Gastroesophageal sphincter (tissue), 4 donors: ENCODE measurements around the gene RXYLT1. TPM values are rescaled to one million over a fixed set of nuclear protein-coding genes. Genes with fewer than 3 reads are reported as not detected.
A peak's percentile ranks its signal among the peaks of the same experiment; 100 is the strongest.
"Not testable (repeated sequence)": the region's sequence is repeated elsewhere in the genome, so short reads cannot be mapped to it uniquely, and the experiment has no call there.

Source experiments
- ATAC-seq: fragments of 150-250 bp; one replicate; pipeline ENCODE4 v1.9.1; 2016; ENCODE audit warnings: mild to moderate bottlenecking, moderate library complexity
- H3K27ac ChIP-seq, 4 donors: fragments of 200-600 bp; sonication (generic) in 3 of 4; 1 replicate in 3 of 4; 2 replicates in 1 of 4; pipeline ENCODE4 v1.5.1; 2016 to 2019
- H3K27me3 ChIP-seq: fragments of 200-600 bp; sonication (generic); one replicate; pipeline ENCODE4 v1.5.1; 2019
- H3K36me3 ChIP-seq, 2 donors: fragments of 200-600 bp; sonication (generic); one replicate each; pipeline ENCODE4 v1.5.1; 2019; ENCODE audit warnings: control low read depth in 1 of 2
- H3K4me1 ChIP-seq, 3 donors: fragments of 200-600 bp; sonication (generic); 1 replicate in 2 of 3; 2 replicates in 1 of 3; pipeline ENCODE4 v1.5.1; 2016 to 2019; ENCODE audit warnings: control low read depth in 2 of 3
- H3K4me3 ChIP-seq, 2 donors: fragments of 200-600 bp; sonication (generic); one replicate each; pipeline ENCODE4 v1.5.1; 2019; ENCODE audit warnings: mild to moderate bottlenecking in 1 of 2, moderate library complexity in 1 of 2
- H3K9me3 ChIP-seq, 3 donors: fragments of 200-600 bp; sonication (generic); one replicate each; pipeline ENCODE4 v1.5.1; 2017 to 2019; ENCODE audit warnings: control low read depth in 2 of 3
- EP300 ChIP-seq: sonication (generic); formaldehyde crosslinking; IDR thresholded peaks from one replicate; pipeline ENCODE4 v1.6.1; 2017; ENCODE audit warnings: antibody characterized with exemption, mild to moderate bottlenecking
- POLR2A ChIP-seq, 2 donors: fragments of 450-650 bp; IDR thresholded peaks; one replicate each; pipeline ENCODE4 v1.6.1; 2017; ENCODE audit warnings: antibody characterized with exemption in 2 of 2, mild to moderate bottlenecking in 2 of 2, moderate library complexity in 1 of 2
- POLR2AphosphoS5 ChIP-seq: sonication (generic); formaldehyde crosslinking; IDR thresholded peaks from one replicate; pipeline ENCODE4 v1.6.1; 2017; ENCODE audit warnings: antibody characterized with exemption
- WGBS, 2 donors: methylation state at CpG; one replicate each; pipeline ENCODE4 v1.1.5; 2018; ENCODE audit warnings: low coverage in 1 of 2; 5-methylcytosine and 5-hydroxymethylcytosine counted together
- total RNA-seq, 4 donors: library from RNA; depleted of rRNA; stranded (reverse); fragments of >200 nt; gene quantifications; one replicate each; pipeline ENCODE4 v1.1.0, GENCODE V29; 2016
- TF ChIP-seq, protein P1 (sequence below), 4 experiments: fragments of 200-600 bp in 2 of 4; fragments of 450-650 bp in 2 of 4; sonication (generic) in 1 of 4; IDR thresholded peaks; one replicate each; pipeline ENCODE4 v1.5.1; 2017 to 2019; ENCODE audit warnings: antibody characterized with exemption in 4 of 4, mild to moderate bottlenecking in 2 of 4, moderate library complexity in 2 of 4

The RXYLT1 gene, protein sequence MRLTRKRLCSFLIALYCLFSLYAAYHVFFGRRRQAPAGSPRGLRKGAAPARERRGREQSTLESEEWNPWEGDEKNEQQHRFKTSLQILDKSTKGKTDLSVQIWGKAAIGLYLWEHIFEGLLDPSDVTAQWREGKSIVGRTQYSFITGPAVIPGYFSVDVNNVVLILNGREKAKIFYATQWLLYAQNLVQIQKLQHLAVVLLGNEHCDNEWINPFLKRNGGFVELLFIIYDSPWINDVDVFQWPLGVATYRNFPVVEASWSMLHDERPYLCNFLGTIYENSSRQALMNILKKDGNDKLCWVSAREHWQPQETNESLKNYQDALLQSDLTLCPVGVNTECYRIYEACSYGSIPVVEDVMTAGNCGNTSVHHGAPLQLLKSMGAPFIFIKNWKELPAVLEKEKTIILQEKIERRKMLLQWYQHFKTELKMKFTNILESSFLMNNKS
- 10 to 100 TPM; 15.4 to 36.3 (median 20.4) TPM for total RNA-seq

DNA sequence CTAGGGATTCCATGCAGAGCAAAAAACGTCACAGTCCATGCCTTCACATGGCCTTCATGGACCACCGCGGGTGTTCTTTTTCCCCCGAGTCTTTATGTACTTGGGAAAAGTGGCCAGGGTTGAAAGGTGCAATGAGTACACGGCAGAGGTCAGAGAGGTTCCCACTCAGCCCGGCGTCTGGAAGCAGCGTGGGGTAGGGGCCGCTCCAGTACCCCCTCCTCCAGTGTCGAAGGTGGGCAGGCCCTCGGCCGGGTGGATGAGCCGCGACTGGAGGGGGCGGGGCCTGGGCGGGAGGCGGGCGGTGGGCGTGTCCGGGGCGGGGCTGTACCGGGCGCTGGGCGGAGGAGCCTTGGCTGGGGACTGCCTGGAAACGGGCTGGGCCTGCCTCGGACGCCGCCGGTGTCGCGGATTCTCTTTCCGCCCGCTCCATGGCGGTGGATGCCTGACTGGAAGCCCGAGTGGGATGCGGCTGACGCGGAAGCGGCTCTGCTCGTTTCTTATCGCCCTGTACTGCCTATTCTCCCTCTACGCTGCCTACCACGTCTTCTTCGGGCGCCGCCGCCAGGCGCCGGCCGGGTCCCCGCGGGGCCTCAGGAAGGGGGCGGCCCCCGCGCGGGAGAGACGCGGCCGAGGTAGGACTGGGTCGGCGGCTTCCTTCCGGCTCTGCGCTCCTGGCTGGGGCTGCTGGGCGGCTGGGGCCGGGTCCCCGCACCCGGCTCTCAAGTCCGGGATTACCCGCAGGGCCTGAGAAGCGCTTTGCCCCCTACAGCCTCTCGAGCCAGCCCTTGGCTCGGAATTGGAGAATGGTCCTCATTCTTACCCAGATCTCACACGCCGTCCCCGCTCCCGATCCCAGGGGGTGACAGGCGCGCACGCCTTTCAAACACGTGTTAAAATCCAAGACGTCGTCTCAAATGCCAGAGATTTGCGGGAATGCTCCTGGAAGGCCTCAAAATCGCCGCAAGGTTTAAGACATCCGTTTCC is at the start of gene RXYLT1:
RXYLT1 (plus strand) TSS at position 412 of the 984 bp plus-strand sequence; CDS start at position 464, 52 bp downstream.
- Histone ChIP-seq H3K27ac (peak within 1 kb of the TSS; percentile 64 to 94 (median 91)), H3K9me3 (no peaks in the 10 kb centered on the region), H3K4me3 (peak within 1 kb of the TSS; percentile 78 to 80), H3K27me3 (no peaks in the 10 kb centered on the region), H3K36me3 (peaks cover 0 to 28% of the 10 kb centered on the region in 2 donors), H3K4me1 (peaks cover 0 to 19% (median 6%) of the 10 kb centered on the region in 3 donors)
- WGBS, 2 donors, result 0% methylated on average over 6 to 11 of the region's 86 CpGs
- ATAC-seq, result peak; percentile 99
- TF ChIP-seq, protein P1, sequence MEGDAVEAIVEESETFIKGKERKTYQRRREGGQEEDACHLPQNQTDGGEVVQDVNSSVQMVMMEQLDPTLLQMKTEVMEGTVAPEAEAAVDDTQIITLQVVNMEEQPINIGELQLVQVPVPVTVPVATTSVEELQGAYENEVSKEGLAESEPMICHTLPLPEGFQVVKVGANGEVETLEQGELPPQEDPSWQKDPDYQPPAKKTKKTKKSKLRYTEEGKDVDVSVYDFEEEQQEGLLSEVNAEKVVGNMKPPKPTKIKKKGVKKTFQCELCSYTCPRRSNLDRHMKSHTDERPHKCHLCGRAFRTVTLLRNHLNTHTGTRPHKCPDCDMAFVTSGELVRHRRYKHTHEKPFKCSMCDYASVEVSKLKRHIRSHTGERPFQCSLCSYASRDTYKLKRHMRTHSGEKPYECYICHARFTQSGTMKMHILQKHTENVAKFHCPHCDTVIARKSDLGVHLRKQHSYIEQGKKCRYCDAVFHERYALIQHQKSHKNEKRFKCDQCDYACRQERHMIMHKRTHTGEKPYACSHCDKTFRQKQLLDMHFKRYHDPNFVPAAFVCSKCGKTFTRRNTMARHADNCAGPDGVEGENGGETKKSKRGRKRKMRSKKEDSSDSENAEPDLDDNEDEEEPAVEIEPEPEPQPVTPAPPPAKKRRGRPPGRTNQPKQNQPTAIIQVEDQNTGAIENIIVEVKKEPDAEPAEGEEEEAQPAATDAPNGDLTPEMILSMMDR (IDR thresholded peaks at IDR 0.05), result peak in 2 of 4 experiments; percentile 12 to 39
- TF ChIP-seq POLR2A (IDR thresholded peaks at IDR 0.05) (peak; percentile 56 to 62), EP300 (no peak), POLR2AphosphoS5 (peak; percentile 54)

DNA sequence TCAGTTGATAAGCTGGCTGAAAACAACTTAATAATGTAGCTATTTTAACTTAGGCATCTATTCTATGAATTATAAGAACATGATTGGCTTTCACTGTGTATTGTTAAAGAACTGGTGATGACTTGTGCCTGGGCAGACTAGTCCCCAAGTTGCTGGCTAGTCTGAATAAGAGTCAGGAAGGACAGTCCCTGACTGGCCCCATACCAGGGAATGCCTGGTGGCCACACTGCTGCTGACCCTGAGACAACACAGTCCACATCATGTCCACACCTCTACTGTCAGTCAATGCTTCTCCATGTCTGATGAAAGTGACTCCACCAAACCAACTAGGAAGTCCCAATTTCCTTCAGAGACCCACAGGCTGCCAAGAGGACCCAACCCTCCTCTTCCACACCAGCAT is 46.9 kb upstream of the RXYLT1 start:
- H3K4me3 ChIP-seq, ATAC-seq, H3K4me1 ChIP-seq, H3K36me3 ChIP-seq, H3K9me3 ChIP-seq, H3K27me3 ChIP-seq: not testable (repeated sequence)
- peak overlapping the region in 2 of 4 donors; percentile 47 to 57 for H3K27ac ChIP-seq

DNA sequence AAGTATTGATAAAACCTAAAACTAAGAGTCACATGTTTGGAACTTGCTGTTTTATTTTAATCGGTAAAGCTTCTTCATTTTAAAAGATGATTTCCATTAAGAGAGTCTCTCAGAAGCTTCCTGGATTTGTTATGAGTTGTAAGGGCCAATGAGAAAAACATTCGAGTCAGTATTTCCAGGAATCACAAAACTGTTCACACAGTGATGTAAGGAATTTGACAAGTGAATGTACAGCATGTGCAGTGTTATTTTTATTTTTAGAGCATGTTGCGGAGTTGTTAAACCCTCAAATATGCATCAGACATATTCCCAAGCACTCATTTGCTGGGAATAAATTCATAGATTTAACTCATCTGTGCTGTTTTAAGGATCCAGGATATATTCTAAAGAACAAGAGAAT is 46.1 kb upstream of the RXYLT1 start:
- H3K36me3 ChIP-seq, H3K4me3 ChIP-seq, H3K9me3 ChIP-seq, H3K27me3 ChIP-seq, H3K4me1 ChIP-seq: not testable (repeated sequence)
- 6 to 35% methylated on average over 2 to 3 of the region's 3 CpGs for WGBS, 2 donors
- peak overlapping the region in 2 of 4 donors; percentile 47 to 57 for H3K27ac ChIP-seq
- peak; percentile 62 for ATAC-seq

DNA sequence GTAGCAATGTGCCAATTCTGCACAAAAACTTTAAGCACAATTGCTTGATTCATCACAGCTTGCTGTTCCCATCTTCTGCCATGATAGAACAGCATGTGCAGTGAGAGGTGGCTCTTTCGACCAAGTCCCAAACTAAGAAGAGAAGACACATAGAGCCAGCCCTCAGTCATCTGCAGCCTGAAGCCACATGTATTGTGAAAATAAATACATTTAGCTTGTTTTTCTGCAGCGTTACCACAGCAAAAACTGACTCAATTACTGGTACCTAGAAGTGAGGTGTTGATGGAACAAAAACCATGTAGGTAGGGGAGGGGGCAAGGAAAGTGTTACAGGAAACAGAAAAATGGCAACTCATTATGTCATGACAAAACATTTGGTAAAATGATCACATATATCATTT is 39.2 kb upstream of the RXYLT1 start:
- not testable (repeated sequence) for H3K36me3 ChIP-seq, H3K4me3 ChIP-seq, H3K9me3 ChIP-seq, H3K27me3 ChIP-seq, ATAC-seq, H3K4me1 ChIP-seq, H3K27ac ChIP-seq
- no CpG with 5 or more reads among the region's 2 CpGs for WGBS, 2 donors

DNA sequence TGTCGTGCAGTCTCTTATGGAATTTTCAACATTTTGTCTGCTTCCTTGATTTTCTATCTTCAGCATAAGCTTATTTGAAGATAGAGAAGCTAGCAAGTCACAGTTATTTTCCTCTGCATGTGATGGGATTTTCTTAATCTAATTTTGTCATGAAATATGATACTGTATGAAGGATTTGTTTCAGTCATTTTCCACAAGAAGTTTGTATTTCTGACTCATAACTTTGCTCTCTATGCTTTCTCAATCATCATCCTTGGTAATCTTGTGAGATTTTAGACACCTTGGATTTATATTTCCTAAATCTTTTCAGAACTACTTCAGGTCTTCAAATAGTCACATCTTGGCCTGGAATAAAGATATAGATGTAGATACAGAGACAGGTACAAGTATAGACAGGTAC is 38.3 kb upstream of the RXYLT1 start:
- not testable (repeated sequence) for H3K36me3 ChIP-seq, H3K9me3 ChIP-seq, H3K4me3 ChIP-seq, ATAC-seq, H3K4me1 ChIP-seq, H3K27me3 ChIP-seq, H3K27ac ChIP-seq
- 60 to 80% methylated on average over 1 of the region's 1 CpG for WGBS, 2 donors

DNA sequence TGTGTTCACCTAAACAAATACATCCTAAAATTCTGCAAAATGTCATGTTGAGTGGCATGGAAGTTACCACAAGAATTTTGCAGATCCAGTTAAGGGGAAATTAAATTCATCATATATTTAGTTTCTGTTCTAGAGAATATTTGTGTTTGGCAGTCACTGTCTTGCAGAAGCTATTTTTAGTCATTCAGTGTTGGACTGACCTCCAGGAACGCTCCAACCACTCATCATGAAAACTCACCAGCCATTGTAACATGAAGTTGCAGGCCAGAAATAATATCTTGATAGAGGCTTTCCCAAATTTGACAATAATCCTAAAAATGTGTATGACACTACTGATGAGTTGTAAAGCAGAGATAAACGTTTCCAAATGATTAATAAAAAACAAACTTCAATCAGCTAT is 35.6 kb upstream of the RXYLT1 start:
- 10 to 14% methylated on average over 2 of the region's 2 CpGs for WGBS, 2 donors
- not testable (repeated sequence) for H3K4me1 ChIP-seq, H3K4me3 ChIP-seq, H3K36me3 ChIP-seq, H3K27me3 ChIP-seq, H3K9me3 ChIP-seq, ATAC-seq
- peak overlapping the region in 2 of 4 donors; percentile 20 to 21 for H3K27ac ChIP-seq

DNA sequence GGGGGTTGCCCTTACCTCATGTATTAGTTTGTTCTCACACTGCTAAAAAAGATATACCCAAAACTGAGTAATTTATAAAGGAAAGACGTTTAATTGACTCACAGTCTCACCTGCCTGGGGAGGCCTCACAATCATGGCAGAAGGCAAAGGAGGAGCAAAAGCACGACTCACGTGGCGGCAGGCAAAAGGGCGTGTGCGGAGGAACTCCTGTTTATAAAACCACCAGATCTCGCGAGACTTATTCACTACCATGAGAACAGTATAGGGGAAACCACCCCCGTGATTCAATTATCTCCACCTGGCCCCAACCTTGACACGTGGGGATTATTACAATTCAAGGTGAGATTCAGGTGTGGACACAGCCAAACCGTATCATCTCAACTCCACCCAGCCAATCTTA is 33.2 kb upstream of the RXYLT1 start:
- ATAC-seq, H3K4me1 ChIP-seq, H3K9me3 ChIP-seq, H3K27ac ChIP-seq, H3K36me3 ChIP-seq, H3K27me3 ChIP-seq, H3K4me3 ChIP-seq: not testable (repeated sequence)
- WGBS, 2 donors, result 74 to 86% methylated on average over 8 to 9 of the region's 11 CpGs

DNA sequence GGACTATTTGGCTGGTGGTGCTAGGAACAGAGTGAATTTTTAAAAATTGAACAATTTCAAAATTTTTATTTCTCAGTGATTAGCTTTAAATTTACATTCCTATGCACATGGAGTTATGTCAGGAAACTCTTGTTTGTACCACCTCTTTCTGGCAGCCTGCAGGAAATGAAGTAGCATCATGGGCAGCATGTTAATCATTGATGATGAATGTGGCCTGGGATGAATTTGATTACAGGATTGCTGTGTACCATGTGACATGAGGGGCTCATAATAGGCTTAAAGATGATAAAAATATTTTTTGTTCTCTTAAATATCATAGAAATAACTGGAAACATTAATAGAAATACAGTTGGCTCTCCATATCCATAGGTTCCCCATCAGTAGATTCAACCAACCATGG is 32.6 kb upstream of the RXYLT1 start:
- not testable (repeated sequence) for H3K27me3 ChIP-seq, H3K27ac ChIP-seq, H3K36me3 ChIP-seq, H3K4me3 ChIP-seq, H3K9me3 ChIP-seq, H3K4me1 ChIP-seq
- peak; percentile 48 for ATAC-seq
